ENCODE results near the gene HDAC8.

DNA sequence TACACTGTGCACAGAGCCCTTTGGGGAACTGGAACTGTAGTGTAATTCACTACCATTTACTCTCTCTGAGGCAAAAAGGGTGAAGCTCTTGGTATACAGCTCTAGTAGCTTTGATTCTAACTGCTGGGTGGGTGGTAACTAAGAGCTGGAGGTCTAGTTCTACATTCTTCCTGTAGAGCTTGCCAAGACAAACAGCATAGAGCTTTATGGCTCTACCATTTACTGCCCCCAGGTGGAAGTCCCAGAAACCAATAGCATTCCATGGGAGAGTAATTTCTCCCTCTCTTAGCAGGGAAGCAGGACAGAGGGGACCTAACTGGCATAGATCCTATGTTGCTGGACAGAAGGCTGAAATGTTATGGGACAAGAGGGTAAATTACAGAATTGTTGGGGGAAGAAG lies 26.7 kb downstream of the HDAC8 start:
- TF ChIP-seq TAF1 (IDR thresholded peaks at IDR 0.05; ENCODE audit: low read depth): no peak
- TF ChIP-seq POLR2AphosphoS5 (IDR thresholded peaks at IDR 0.05): no peak
- TF ChIP-seq, protein P1, sequence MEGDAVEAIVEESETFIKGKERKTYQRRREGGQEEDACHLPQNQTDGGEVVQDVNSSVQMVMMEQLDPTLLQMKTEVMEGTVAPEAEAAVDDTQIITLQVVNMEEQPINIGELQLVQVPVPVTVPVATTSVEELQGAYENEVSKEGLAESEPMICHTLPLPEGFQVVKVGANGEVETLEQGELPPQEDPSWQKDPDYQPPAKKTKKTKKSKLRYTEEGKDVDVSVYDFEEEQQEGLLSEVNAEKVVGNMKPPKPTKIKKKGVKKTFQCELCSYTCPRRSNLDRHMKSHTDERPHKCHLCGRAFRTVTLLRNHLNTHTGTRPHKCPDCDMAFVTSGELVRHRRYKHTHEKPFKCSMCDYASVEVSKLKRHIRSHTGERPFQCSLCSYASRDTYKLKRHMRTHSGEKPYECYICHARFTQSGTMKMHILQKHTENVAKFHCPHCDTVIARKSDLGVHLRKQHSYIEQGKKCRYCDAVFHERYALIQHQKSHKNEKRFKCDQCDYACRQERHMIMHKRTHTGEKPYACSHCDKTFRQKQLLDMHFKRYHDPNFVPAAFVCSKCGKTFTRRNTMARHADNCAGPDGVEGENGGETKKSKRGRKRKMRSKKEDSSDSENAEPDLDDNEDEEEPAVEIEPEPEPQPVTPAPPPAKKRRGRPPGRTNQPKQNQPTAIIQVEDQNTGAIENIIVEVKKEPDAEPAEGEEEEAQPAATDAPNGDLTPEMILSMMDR (IDR thresholded peaks at IDR 0.05; ENCODE audit: poor library complexity, severe bottlenecking): no peak
- TF ChIP-seq, protein P2, sequence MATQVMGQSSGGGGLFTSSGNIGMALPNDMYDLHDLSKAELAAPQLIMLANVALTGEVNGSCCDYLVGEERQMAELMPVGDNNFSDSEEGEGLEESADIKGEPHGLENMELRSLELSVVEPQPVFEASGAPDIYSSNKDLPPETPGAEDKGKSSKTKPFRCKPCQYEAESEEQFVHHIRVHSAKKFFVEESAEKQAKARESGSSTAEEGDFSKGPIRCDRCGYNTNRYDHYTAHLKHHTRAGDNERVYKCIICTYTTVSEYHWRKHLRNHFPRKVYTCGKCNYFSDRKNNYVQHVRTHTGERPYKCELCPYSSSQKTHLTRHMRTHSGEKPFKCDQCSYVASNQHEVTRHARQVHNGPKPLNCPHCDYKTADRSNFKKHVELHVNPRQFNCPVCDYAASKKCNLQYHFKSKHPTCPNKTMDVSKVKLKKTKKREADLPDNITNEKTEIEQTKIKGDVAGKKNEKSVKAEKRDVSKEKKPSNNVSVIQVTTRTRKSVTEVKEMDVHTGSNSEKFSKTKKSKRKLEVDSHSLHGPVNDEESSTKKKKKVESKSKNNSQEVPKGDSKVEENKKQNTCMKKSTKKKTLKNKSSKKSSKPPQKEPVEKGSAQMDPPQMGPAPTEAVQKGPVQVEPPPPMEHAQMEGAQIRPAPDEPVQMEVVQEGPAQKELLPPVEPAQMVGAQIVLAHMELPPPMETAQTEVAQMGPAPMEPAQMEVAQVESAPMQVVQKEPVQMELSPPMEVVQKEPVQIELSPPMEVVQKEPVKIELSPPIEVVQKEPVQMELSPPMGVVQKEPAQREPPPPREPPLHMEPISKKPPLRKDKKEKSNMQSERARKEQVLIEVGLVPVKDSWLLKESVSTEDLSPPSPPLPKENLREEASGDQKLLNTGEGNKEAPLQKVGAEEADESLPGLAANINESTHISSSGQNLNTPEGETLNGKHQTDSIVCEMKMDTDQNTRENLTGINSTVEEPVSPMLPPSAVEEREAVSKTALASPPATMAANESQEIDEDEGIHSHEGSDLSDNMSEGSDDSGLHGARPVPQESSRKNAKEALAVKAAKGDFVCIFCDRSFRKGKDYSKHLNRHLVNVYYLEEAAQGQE (IDR thresholded peaks at IDR 0.05; ENCODE audit: borderline replicate concordance): no peak
- no peak for TF ChIP-seq EZH2 (IDR thresholded peaks at IDR 0.05; ENCODE audit: borderline replicate concordance, insufficient read depth, low read length, poor library complexity, severe bottlenecking)
- TF ChIP-seq EP300 (conservative IDR thresholded peaks at IDR 0.05; ENCODE audit: poor library complexity, severe bottlenecking): no peak
- no peak for TF ChIP-seq SMC3 (conservative IDR thresholded peaks at IDR 0.05; ENCODE audit: poor library complexity)
- no peak for TF ChIP-seq RAD21 (conservative IDR thresholded peaks at IDR 0.05)

Measured in neural cell (in vitro differentiated cells).